Activated CD8-positive, alpha-beta memory T cell treated with anti-CD3 and anti-CD28 coated beads, Interleukin-2, amount 10 ng/mL, durations not matched to agents 7 days and 5 days (primary cell): ENCODE data around the gene PDCD6IP. TPM values are rescaled to one million over a fixed set of nuclear protein-coding genes. Genes with fewer than 3 reads are reported as not detected.

Experiments used
- ATAC-seq: fragments of 150-1000 bp; cut with Tn5 transposase; one replicate; pipeline ENCODE4 v1.10.0; 2021; ENCODE audit warnings: moderate library complexity
- CTCF ChIA-PET: fragments of 350-600 bp; sonication (Branson Sonifier 250); formaldehyde crosslinking; loops from one replicate; lab custom pipeline; 2021; ENCODE audit warnings: antibody characterized with exemption; lab: Charles Lee
- DNase-seq: peaks from one replicate; pipeline ENCODE4 v3.0.0-alpha.2; 2020
- H3K27ac Mint-ChIP-seq: one replicate; pipeline ENCODE4 v1.8.0; 2021; ENCODE audit warnings: mild to moderate bottlenecking, mixed read lengths
- H3K27me3 Mint-ChIP-seq: one replicate; pipeline ENCODE4 v1.8.0; 2021; ENCODE audit warnings: mixed read lengths
- H3K36me3 Mint-ChIP-seq: one replicate; pipeline ENCODE4 v1.8.0; 2021; ENCODE audit warnings: mild to moderate bottlenecking, mixed read lengths
- H3K4me1 Mint-ChIP-seq: one replicate; pipeline ENCODE4 v1.8.0; 2021; ENCODE audit warnings: mixed read lengths
- H3K4me3 Mint-ChIP-seq: one replicate; pipeline ENCODE4 v1.8.0; 2021; ENCODE audit warnings: mild to moderate bottlenecking, moderate library complexity, mixed read lengths
- H3K9me3 Mint-ChIP-seq: one replicate; pipeline ENCODE4 v1.8.0; 2022; ENCODE audit warnings: low read depth, mixed read lengths
- total RNA-seq, 2 experiments: library from RNA; stranded (reverse); gene quantifications; one replicate each; pipeline ENCODE4 v1.2.3, GENCODE V29; 2021

Gene PDCD6IP
- total RNA-seq, 2 experiments from 2014 or later, result 183 to 208 TPM

GRCh38 chr3:33915796-33916546 is 117.5 kb downstream of the PDCD6IP start:
- Mint-ChIP-seq H3K4me1 (no peaks in the 10 kb centered on the region), H3K27ac (no peak overlapping the region), H3K4me3 (no peak overlapping the region), H3K27me3 (peaks cover 5% of the 10 kb centered on the region), H3K9me3 (no peaks in the 10 kb centered on the region), H3K36me3 (no peaks in the 10 kb centered on the region)
- ATAC-seq, result no peak
- DNase-seq, result no peak
- CTCF ChIA-PET, result interaction anchor here (1.4 to 1.5 kb wide), 2 partner anchors 16 to 33 kb away, joined by 3 to 5 read pairs; no protein-coding TSS in a partner anchor

DNA sequence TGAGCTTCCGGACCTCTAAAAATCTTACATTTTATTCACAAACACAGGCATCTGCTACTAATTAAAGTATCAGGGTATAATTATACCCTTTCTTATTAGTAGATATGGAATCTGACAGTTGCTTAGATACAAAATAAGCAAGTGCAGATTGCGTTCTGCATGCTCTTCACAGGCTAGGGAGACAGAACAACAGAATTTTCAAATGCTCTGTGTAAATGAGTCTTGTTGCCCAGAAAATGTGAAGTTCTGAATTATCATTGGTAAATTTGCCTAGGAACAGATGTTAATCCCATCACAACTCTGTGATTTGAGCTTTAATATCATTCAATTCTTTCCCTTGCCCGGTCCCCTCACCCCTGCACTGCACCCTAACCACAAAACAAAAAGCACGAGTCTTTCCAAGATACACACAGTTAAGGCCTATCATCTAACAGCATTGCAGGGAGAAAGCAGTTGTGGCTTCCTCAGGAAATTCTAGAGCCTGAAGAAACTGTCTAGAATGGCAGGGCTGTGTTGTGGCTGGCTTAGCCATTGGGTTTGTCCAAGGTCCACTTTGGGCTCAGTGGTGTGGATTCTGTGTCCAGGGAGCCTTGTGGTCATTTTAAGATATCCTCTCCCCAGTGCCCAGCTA is 119.8 kb downstream of the PDCD6IP start:
- H3K36me3 Mint-ChIP-seq, result no peaks in the 10 kb centered on the region
- H3K4me3 Mint-ChIP-seq, result no peak overlapping the region
- H3K27ac Mint-ChIP-seq, result no peak overlapping the region
- H3K4me1 Mint-ChIP-seq, result no peaks in the 10 kb centered on the region
- no peak for DNase-seq
- CTCF ChIA-PET, result no interaction called here
- no peaks in the 10 kb centered on the region for H3K9me3 Mint-ChIP-seq
- no peak for ATAC-seq
- peaks cover 5% of the 10 kb centered on the region for H3K27me3 Mint-ChIP-seq

Other genes with a start within 250 kb of the PDCD6IP start
- 10 to 100 TPM; 47.7 to 55.1 TPM for gene CLASP2, start 80.4 kb upstream of the PDCD6IP start, total RNA-seq